Measurements from ENCODE around the gene FOXF2.

DNA sequence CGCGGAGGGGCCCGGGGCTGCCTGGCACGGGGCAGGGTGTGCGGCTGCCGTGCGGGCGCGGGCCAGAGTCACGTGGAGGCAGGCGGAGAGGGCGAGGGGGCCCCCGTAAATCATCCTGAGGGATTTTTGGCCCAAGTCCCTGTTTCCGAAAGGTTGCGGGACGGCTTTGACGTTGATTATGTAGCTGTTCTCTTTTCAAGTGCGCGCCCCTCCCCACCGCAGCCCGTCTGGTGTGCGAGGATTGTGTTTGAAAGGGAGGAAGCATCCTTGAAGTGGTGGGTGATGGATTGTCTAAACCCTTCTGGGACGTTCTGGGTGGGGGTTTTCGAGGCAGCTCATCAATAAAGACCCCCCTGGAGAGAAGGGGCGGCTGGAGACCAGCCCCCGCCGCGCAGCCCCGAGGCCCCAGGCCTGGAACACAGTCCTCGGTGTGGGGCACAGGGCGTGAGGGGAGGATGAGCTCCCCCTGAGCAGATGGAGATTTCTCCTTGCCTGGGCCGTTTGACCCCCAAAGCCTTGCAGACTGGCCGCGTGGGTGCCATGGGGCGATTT lies 7.0 kb upstream of the FOXF2 start:
- TF ChIP-seq SUZ12 (IDR thresholded peaks at IDR 0.05; ENCODE audit: extremely low read depth, insufficient read depth, insufficient read length) (no peak), YY1 (IDR thresholded peaks at IDR 0.05; ENCODE audit: insufficient read depth, insufficient read length) (no peak)

Measured in NT2/D1 (cell line).